Heart left ventricle (tissue), 16 donors: ENCODE data around the gene CPA4. TPM values are rescaled to one million over a fixed set of nuclear protein-coding genes. Genes with fewer than 3 reads are reported as not detected.
A peak's percentile ranks its signal among the peaks of the same experiment; 100 is the strongest.

Experiments
- ATAC-seq, 4 donors: fragments of 200-7000 bp; cut with Tn5 transposase; one replicate each; pipeline ENCODE4 v1.9.1; 2020 to 2022; ENCODE audit warnings: moderate library complexity in 4 of 4, mild to moderate bottlenecking in 3 of 4, moderate number of reproducible peaks in 1 of 4
- DNase-seq, 5 donors: peaks; one replicate each; pipeline ENCODE4 v3.0.0-alpha.2; 2020
- H3K27ac ChIP-seq, 12 donors: fragments of 200-600 bp; sonication (generic) in 4 of 12; one replicate each; pipeline versions ENCODE4 v1.5.0 to v1.8.0; 2016 to 2022; ENCODE audit warnings: mild to moderate bottlenecking in 2 of 12
- H3K27me3 ChIP-seq, 9 donors: fragments of 200-600 bp; sonication (generic) in 2 of 9; one replicate each; pipeline versions ENCODE4 v1.5.1 to v1.8.0; 2016 to 2022; ENCODE audit warnings: mild to moderate bottlenecking in 3 of 9
- H3K36me3 ChIP-seq, 9 donors: fragments of 200-600 bp; sonication (generic) in 2 of 9; one replicate each; pipeline versions ENCODE4 v1.5.0 to v1.8.0; 2018 to 2022; ENCODE audit warnings: mild to moderate bottlenecking in 2 of 9
- H3K4me1 ChIP-seq, 12 donors: fragments of 200-600 bp; sonication (generic) in 4 of 12; one replicate each; pipeline versions ENCODE4 v1.5.0 to v1.8.0; 2016 to 2022; ENCODE audit warnings: mild to moderate bottlenecking in 3 of 12
- H3K4me3 ChIP-seq, 12 donors: fragments of 200-600 bp; sonication (generic) in 4 of 12; one replicate each; pipeline versions ENCODE4 v1.5.0 to v1.8.0; 2017 to 2022; ENCODE audit warnings: mild to moderate bottlenecking in 9 of 12, moderate library complexity in 4 of 12
- H3K9me3 ChIP-seq, 12 donors: fragments of 200-600 bp; sonication (generic) in 4 of 12; one replicate each; pipeline versions ENCODE4 v1.5.0 to v1.8.0; 2016 to 2022; ENCODE audit warnings: mild to moderate bottlenecking in 1 of 12
- POLR2A ChIP-seq, 2 donors: fragments of 450-650 bp; IDR thresholded peaks; one replicate each; pipeline ENCODE4 v1.6.1; 2017; ENCODE audit warnings: antibody characterized with exemption in 2 of 2, mild to moderate bottlenecking in 2 of 2, moderate library complexity in 2 of 2
- WGBS, 4 donors: extraction: QIAGEN DNeasy Blood & Tissue Kit in 2 of 4; methylation state at CpG; one replicate each; pipeline versions ENCODE4 v1.1.5 to v1.1.7; 2013 to 2018; 5-methylcytosine and 5-hydroxymethylcytosine counted together
- intact Hi-C, 10 donors: fragments of 100-400 bp; cut with DNase I; formaldehyde crosslinking; loops; one replicate each; pipeline versions ENCODE4 v1.11.1 to v1.14.2; 2022
- polyA plus RNA-seq, 2 donors: library from polyadenylated mRNA; stranded (reverse); fragments of 200-250 nt; gene quantifications; one replicate each; pipeline ENCODE4 v1.2.3, GENCODE V29; 2013
- total RNA-seq, 9 donors: library from RNA; depleted of rRNA in 2 of 9; stranded (reverse); fragments of >200 nt in 2 of 9; fragmentation: NEBNext Ultra II Directional in 3 of 9; extraction: Animal tissue kit (Norgen Biotek cat#: 25700) in 3 of 9; gene quantifications; one replicate each; pipeline versions ENCODE4 v1.1.0 to v1.2.4, GENCODE V29; 2016 to 2023
- TF ChIP-seq, protein P1 (sequence below), 12 donors: fragments of 200-600 bp; sonication (generic) in 4 of 12; IDR thresholded peaks; one replicate each; pipeline versions ENCODE4 v1.5.0 to v1.8.0; 2018 to 2022; ENCODE audit warnings: antibody characterized with exemption in 12 of 12, mild to moderate bottlenecking in 5 of 12
- donor health status: ischemic (EF 13 %, LVEDD 7.1; RV severe dilation, severe dysfunction).
- donor health status: healthy with polysubstance abuse.
- donor health status: DM: no; HTN: yes; CAD: no.
- donor health status: DM: no; HTN: no; CAD: no.
- donor health status: ischemic (EF 25% LVEDD 6.9; RV normal size, moderate dysfunction).
- donor health status: ischemic (EF 25% LVEDD 5.7; RV mildly dilated, moderate dysfunction).
- donor health status: healthy.
- donor health status: DM: yes; HTN: yes; CAD: no.
- donor health status: ischemic (EF 35%, LVEDD 5.7; RV mildly dilated, moderate dysfunction).
- donor health status: nonischemic (EF 11% LVEDD 7.7; RV severe dilation, severe dysfunction).
- donor health status: DM: yes; HTN: yes; CAD: no.
- donor health status: PGD.
- donor health status: ischemic (EF 29% LVEDD 5.4; RV normal size, mild dysfunction).
- donor health status: nonischemic (EF 23%, LVEDD 6.1; RV moderate dilation, normal function).

Gene CPA4
- total and polyA plus RNA-seq, 11 donors, result 0.06 to 22.2 (median 0.27) TPM; not detected in 7

GRCh38 chr7:130345725-130346124 lies 52.8 kb downstream of the CPA4 start:
- WGBS, 4 donors, result 89 to 94% (median 93%) methylated on average over 4 to 5 of the region's 5 CpGs
- peaks cover 0 to 5% (median 0%) of the 10 kb centered on the region in 9 donors for H3K27me3 ChIP-seq
- DNase-seq, result no peak
- intact Hi-C loops, result no loop called here
- no peak overlapping the region for H3K27ac ChIP-seq
- H3K9me3 ChIP-seq, result peaks cover 0 to 12% (median 0%) of the 10 kb centered on the region in 12 donors
- ATAC-seq, result no peak
- no peak for TF ChIP-seq POLR2A (IDR thresholded peaks at IDR 0.05)
- TF ChIP-seq, protein P1, sequence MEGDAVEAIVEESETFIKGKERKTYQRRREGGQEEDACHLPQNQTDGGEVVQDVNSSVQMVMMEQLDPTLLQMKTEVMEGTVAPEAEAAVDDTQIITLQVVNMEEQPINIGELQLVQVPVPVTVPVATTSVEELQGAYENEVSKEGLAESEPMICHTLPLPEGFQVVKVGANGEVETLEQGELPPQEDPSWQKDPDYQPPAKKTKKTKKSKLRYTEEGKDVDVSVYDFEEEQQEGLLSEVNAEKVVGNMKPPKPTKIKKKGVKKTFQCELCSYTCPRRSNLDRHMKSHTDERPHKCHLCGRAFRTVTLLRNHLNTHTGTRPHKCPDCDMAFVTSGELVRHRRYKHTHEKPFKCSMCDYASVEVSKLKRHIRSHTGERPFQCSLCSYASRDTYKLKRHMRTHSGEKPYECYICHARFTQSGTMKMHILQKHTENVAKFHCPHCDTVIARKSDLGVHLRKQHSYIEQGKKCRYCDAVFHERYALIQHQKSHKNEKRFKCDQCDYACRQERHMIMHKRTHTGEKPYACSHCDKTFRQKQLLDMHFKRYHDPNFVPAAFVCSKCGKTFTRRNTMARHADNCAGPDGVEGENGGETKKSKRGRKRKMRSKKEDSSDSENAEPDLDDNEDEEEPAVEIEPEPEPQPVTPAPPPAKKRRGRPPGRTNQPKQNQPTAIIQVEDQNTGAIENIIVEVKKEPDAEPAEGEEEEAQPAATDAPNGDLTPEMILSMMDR (IDR thresholded peaks at IDR 0.05), result no peak
- peaks cover 0 to 6% (median under 1%) of the 10 kb centered on the region in 12 donors for H3K4me1 ChIP-seq
- no peaks in the 10 kb centered on the region for H3K36me3 ChIP-seq
- no peak overlapping the region for H3K4me3 ChIP-seq

- DNase-seq (no peak), ATAC-seq (no peak)
- TF ChIP-seq, protein P1 (IDR thresholded peaks at IDR 0.05), result no peak
- no peak for TF ChIP-seq POLR2A (IDR thresholded peaks at IDR 0.05)
- peaks cover 0 to 10% (median 5%) of the 10 kb centered on the region in 12 donors for H3K4me1 ChIP-seq
- WGBS, 4 donors, result 87 to 97% (median 89%) methylated on average over 4 to 10 of the region's 10 CpGs
- peaks cover 0 to 12% (median 0%) of the 10 kb centered on the region in 12 donors for H3K9me3 ChIP-seq
- intact Hi-C loops, result no loop called here
- no peak overlapping the region for H3K4me3 ChIP-seq
- H3K36me3 ChIP-seq, result no peaks in the 10 kb centered on the region
- H3K27ac ChIP-seq, result no peak overlapping the region
- H3K27me3 ChIP-seq, result peaks cover 0 to 5% (median 0%) of the 10 kb centered on the region in 9 donors
Observed at GRCh38 chr7:130346177-130346905, 53.4 kb downstream of the CPA4 start.

GRCh38 chr7:130346941-130347340 lies 54.0 kb downstream of the CPA4 start:
- intact Hi-C loops, result no loop called here
- 83 to 92% (median 87%) methylated on average over 12 of the region's 12 CpGs for WGBS, 4 donors
- peaks cover 0 to 5% (median 0%) of the 10 kb centered on the region in 9 donors for H3K27me3 ChIP-seq
- H3K36me3 ChIP-seq, result no peaks in the 10 kb centered on the region
- H3K4me3 ChIP-seq, result no peak overlapping the region
- H3K27ac ChIP-seq, result no peak overlapping the region
- ATAC-seq (no peak), DNase-seq (no peak)
- peaks cover 0 to 8% (median 0%) of the 10 kb centered on the region in 12 donors for H3K9me3 ChIP-seq
- TF ChIP-seq, protein P1 (IDR thresholded peaks at IDR 0.05), result no peak
- TF ChIP-seq POLR2A (IDR thresholded peaks at IDR 0.05), result no peak
- H3K4me1 ChIP-seq, result peaks cover 0 to 16% (median 8%) of the 10 kb centered on the region in 12 donors

DNA sequence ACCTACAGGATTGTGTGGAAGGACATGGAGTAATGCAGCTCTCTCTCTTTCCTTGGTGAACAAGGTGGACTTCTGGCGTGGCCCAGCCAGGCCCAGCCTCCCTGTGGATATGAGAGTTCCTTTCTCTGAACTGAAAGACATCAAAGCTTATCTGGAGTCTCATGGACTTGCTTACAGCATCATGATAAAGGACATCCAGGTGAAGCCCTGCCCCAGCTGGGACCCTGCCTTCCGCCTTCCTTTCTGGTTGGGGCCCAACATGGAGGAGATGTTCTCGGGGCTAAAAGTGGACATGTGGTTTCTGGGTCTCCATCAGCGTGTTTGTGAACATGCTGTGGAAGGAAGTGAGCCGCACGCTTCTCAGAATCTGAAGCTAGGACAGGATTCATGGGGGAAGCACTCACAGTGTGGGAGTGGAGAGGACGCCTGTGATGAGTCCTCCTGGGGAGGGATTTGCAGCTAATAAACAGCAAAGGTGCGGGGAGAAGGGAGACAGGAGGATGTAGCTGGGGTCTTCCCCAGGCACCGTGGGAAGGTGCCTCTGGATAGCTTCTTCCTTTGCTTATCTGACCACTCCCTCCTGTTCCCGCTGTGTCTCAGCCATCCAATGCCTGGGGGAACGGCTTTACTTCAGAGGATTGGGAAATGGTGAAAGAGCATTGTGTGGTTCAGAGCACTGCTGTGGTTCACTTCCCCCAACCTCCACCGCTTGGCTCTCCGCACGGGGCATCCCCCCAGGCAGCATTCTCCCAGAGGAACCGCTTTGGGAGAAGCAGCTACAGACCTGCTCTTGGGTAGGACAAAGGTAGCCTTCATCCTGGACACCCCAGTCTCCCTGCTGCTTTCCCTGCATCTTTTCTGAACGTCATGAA lies 57.2 kb downstream of the CPA4 start:
- ATAC-seq, result no peak
- intact Hi-C loops, result loop anchor here in 1 of 10 donors (5.0 kb wide), 1 partner anchor 78 kb away; no protein-coding TSS in a partner anchor
- no peaks in the 10 kb centered on the region for H3K36me3 ChIP-seq

More for the DNA sequence above, 57.2 kb downstream of the CPA4 start:
- peak in 1 of 5 donors; percentile 28 for DNase-seq
- Histone ChIP-seq H3K9me3 (no peaks in the 10 kb centered on the region), H3K27me3 (peaks cover 0 to 5% (median 0%) of the 10 kb centered on the region in 9 donors), H3K4me1 (peaks cover 0 to 23% (median 9%) of the 10 kb centered on the region in 12 donors), H3K27ac (peak overlapping the region in 11 of 12 donors; percentile 31 to 83 (median 49)), H3K4me3 (no peak overlapping the region)
- 72 to 76% (median 73%) methylated on average over 15 to 16 of the region's 16 CpGs for WGBS, 4 donors
- TF ChIP-seq POLR2A (IDR thresholded peaks at IDR 0.05), result no peak
- TF ChIP-seq, protein P1 (IDR thresholded peaks at IDR 0.05), result no peak
